HEK293 (cell line): ENCODE data around the gene WNT11.

ENCODE experiments used
- CTCF ChIA-PET: fragments of 350-600 bp; formaldehyde crosslinking; extraction: SDS; loops from one replicate; lab custom pipeline; 2021; ENCODE audit warnings: antibody characterized with exemption; lab: Yijun Ruan, JAX
- POLR2A ChIA-PET: fragments of 300-600 bp; formaldehyde crosslinking; extraction: SDS; loops from one replicate; lab custom pipeline; 2020; ENCODE audit warnings: antibody characterized with exemption, inconsistent platforms; lab: Yijun Ruan, JAX
- H3K27ac ChIP-seq: fragments of 200-500 bp; sonication (Bioruptor generic); 2 replicates; pipeline ENCODE4 v1.5.1; 2014; ENCODE audit warnings: low read depth, low read length, control low read depth, inconsistent platforms; ENCODE audit errors: extremely low read depth
- H3K36me3 ChIP-seq, 2 experiments: fragments of 200-500 bp in 1 of 2; sonication (Bioruptor generic) in 1 of 2; 1 replicate in 1 of 2; 2 replicates in 1 of 2; pipeline ENCODE4 v1.5.1; 2014 to 2017; ENCODE audit warnings: inconsistent platforms in 2 of 2, low read length in 2 of 2; ENCODE audit not compliant: control insufficient read depth in 2 of 2, insufficient read depth in 1 of 2
- H3K4me1 ChIP-seq: fragments of 200-500 bp; sonication (Bioruptor generic); 2 replicates; pipeline ENCODE4 v1.5.1; 2014; ENCODE audit warnings: mild to moderate bottlenecking, low read length, inconsistent platforms; ENCODE audit not compliant: control insufficient read depth, insufficient read depth
- H3K4me3 ChIP-seq: 2 replicates; pipeline ENCODE4 v1.5.1; 2011; ENCODE audit warnings: low read depth, mild to moderate bottlenecking, control low read depth, low read length, moderate library complexity
- H3K9me3 ChIP-seq: fragments of 200-500 bp; sonication (Bioruptor generic); 2 replicates; pipeline ENCODE4 v1.5.1; 2014; ENCODE audit warnings: low read depth, low read length, inconsistent platforms; ENCODE audit not compliant: control insufficient read depth, insufficient read depth
- GLIS1 ChIP-seq: fragments of 450-650 bp; formaldehyde crosslinking; IDR thresholded peaks from 2 replicates; pipeline ENCODE4 v1.5.1; 2016; ENCODE audit warnings: missing biosample characterization, missing genetic modification characterization
- ZFHX2 ChIP-seq: fragments of 450-650 bp; formaldehyde crosslinking; conservative IDR thresholded peaks from 2 replicates; pipeline ENCODE4 v1.5.1; 2016; ENCODE audit warnings: missing biosample characterization, missing genetic modification characterization
- ZNF302 ChIP-seq: fragments of 450-650 bp; formaldehyde crosslinking; IDR thresholded peaks from 2 replicates; pipeline ENCODE4 v1.5.1; 2016; ENCODE audit warnings: missing biosample characterization, missing genetic modification characterization, low read depth
- ZNF350 ChIP-seq: fragments of 450-650 bp; formaldehyde crosslinking; IDR thresholded peaks from 2 replicates; pipeline ENCODE4 v1.5.0; 2017; ENCODE audit warnings: missing biosample characterization, mild to moderate bottlenecking, missing genetic modification characterization
- ZNF404 ChIP-seq: fragments of 450-650 bp; formaldehyde crosslinking; IDR thresholded peaks from 2 replicates; pipeline ENCODE4 v1.5.1; 2017; ENCODE audit warnings: missing biosample characterization, missing genetic modification characterization
- ZNF416 ChIP-seq: fragments of 450-650 bp; formaldehyde crosslinking; IDR thresholded peaks from 2 replicates; pipeline ENCODE4 v1.5.1; 2016; ENCODE audit warnings: missing biosample characterization, missing genetic modification characterization
- ZNF48 ChIP-seq: fragments of 450-650 bp; formaldehyde crosslinking; IDR thresholded peaks from 2 replicates; pipeline ENCODE4 v1.5.1; 2016; ENCODE audit warnings: missing biosample characterization, missing genetic modification characterization
- ZNF585B ChIP-seq: fragments of 450-650 bp; formaldehyde crosslinking; IDR thresholded peaks from 2 replicates; pipeline ENCODE4 v1.5.1; 2016; ENCODE audit warnings: missing biosample characterization, missing genetic modification characterization
- ZNF610 ChIP-seq: fragments of 450-650 bp; formaldehyde crosslinking; IDR thresholded peaks from 2 replicates; pipeline ENCODE4 v1.5.1; 2016; ENCODE audit warnings: missing biosample characterization, missing genetic modification characterization, borderline replicate concordance
- ZNF624 ChIP-seq: fragments of 450-650 bp; formaldehyde crosslinking; IDR thresholded peaks from 2 replicates; pipeline ENCODE4 v1.5.1; 2017; ENCODE audit warnings: missing biosample characterization, missing genetic modification characterization
- ZNF658 ChIP-seq: fragments of 450-650 bp; formaldehyde crosslinking; IDR thresholded peaks from 2 replicates; pipeline ENCODE4; 2016; ENCODE audit warnings: missing biosample characterization, missing genetic modification characterization
- ZNF701 ChIP-seq: fragments of 450-650 bp; formaldehyde crosslinking; IDR thresholded peaks from 2 replicates; pipeline ENCODE4 v1.5.1; 2016; ENCODE audit warnings: missing biosample characterization, missing genetic modification characterization
- ZNF776 ChIP-seq: fragments of 450-650 bp; formaldehyde crosslinking; IDR thresholded peaks from 2 replicates; pipeline ENCODE4 v1.5.0; 2017; ENCODE audit warnings: missing biosample characterization, missing genetic modification characterization, borderline replicate concordance
- ZNF785 ChIP-seq: fragments of 450-650 bp; formaldehyde crosslinking; IDR thresholded peaks from 2 replicates; pipeline ENCODE4 v1.5.1; 2016; ENCODE audit warnings: missing biosample characterization, missing genetic modification characterization
- ZSCAN30 ChIP-seq: fragments of 450-650 bp; IDR thresholded peaks from 2 replicates; pipeline ENCODE4 v1.5.1; 2018; ENCODE audit warnings: missing biosample characterization, mild to moderate bottlenecking, missing genetic modification characterization, moderate library complexity
- TF ChIP-seq, protein P1 (sequence below): fragments of 450-650 bp; formaldehyde crosslinking; IDR thresholded peaks from 2 replicates; pipeline ENCODE4 v1.5.1; 2016; ENCODE audit warnings: missing biosample characterization, missing genetic modification characterization, borderline replicate concordance
- TF ChIP-seq, protein P2 (sequence below): fragments of 450-650 bp; formaldehyde crosslinking; IDR thresholded peaks from 2 replicates; pipeline ENCODE4 v1.5.1; 2016; ENCODE audit warnings: missing biosample characterization, missing genetic modification characterization
- TF ChIP-seq, protein P3 (sequence below): fragments of 450-650 bp; formaldehyde crosslinking; IDR thresholded peaks from 2 replicates; pipeline ENCODE4 v1.5.1; 2016; ENCODE audit warnings: missing biosample characterization, missing genetic modification characterization

WNT11 gene

DNA sequence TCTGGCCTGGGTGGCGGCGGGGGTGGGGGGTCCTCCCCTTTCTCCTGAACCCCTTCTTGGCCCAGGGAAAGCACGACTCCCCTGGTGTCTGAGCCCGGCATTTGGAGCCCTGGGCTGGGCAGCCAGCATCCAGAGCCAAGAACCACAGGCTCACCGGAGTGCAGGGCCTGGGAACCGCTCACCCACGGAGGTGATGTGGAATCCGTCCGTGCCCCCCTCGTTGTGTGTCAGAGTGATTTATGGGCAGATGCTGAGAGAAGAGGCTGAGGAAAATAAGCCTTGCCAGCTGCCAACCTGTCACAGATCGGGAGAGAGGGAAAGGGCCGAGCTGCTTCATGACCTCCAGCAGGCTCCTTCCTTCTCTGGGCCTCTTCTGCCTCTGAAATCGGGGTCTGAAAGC is 33.7 kb downstream of the WNT11 start:
- Histone ChIP-seq H3K4me3 (no peak overlapping the region), H3K9me3 (no peaks in the 10 kb centered on the region), H3K4me1 (no peaks in the 10 kb centered on the region), H3K27ac (no peak overlapping the region), H3K36me3 (no peaks in the 10 kb centered on the region)
- no peak for TF ChIP-seq ZSCAN30 (tag by site-specific recombination)
- no peak for TF ChIP-seq ZNF416 (tag by site-specific recombination)
- TF ChIP-seq, protein P1, sequence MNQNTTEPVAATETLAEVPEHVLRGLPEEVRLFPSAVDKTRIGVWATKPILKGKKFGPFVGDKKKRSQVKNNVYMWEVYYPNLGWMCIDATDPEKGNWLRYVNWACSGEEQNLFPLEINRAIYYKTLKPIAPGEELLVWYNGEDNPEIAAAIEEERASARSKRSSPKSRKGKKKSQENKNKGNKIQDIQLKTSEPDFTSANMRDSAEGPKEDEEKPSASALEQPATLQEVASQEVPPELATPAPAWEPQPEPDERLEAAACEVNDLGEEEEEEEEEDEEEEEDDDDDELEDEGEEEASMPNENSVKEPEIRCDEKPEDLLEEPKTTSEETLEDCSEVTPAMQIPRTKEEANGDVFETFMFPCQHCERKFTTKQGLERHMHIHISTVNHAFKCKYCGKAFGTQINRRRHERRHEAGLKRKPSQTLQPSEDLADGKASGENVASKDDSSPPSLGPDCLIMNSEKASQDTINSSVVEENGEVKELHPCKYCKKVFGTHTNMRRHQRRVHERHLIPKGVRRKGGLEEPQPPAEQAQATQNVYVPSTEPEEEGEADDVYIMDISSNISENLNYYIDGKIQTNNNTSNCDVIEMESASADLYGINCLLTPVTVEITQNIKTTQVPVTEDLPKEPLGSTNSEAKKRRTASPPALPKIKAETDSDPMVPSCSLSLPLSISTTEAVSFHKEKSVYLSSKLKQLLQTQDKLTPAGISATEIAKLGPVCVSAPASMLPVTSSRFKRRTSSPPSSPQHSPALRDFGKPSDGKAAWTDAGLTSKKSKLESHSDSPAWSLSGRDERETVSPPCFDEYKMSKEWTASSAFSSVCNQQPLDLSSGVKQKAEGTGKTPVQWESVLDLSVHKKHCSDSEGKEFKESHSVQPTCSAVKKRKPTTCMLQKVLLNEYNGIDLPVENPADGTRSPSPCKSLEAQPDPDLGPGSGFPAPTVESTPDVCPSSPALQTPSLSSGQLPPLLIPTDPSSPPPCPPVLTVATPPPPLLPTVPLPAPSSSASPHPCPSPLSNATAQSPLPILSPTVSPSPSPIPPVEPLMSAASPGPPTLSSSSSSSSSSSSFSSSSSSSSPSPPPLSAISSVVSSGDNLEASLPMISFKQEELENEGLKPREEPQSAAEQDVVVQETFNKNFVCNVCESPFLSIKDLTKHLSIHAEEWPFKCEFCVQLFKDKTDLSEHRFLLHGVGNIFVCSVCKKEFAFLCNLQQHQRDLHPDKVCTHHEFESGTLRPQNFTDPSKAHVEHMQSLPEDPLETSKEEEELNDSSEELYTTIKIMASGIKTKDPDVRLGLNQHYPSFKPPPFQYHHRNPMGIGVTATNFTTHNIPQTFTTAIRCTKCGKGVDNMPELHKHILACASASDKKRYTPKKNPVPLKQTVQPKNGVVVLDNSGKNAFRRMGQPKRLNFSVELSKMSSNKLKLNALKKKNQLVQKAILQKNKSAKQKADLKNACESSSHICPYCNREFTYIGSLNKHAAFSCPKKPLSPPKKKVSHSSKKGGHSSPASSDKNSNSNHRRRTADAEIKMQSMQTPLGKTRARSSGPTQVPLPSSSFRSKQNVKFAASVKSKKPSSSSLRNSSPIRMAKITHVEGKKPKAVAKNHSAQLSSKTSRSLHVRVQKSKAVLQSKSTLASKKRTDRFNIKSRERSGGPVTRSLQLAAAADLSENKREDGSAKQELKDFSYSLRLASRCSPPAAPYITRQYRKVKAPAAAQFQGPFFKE (tag by site-specific recombination): no peak
- no peak for TF ChIP-seq ZNF610
- no peak for TF ChIP-seq ZNF624 (tag by site-specific recombination)
- TF ChIP-seq ZNF701 (tag by site-specific recombination): no peak
- no peak for TF ChIP-seq ZNF776 (tag by site-specific recombination)
- TF ChIP-seq ZNF658: no peak
- TF ChIP-seq ZNF302 (tag by site-specific recombination): no peak
- POLR2A ChIA-PET: no interaction called here
- CTCF ChIA-PET: no interaction called here

DNA sequence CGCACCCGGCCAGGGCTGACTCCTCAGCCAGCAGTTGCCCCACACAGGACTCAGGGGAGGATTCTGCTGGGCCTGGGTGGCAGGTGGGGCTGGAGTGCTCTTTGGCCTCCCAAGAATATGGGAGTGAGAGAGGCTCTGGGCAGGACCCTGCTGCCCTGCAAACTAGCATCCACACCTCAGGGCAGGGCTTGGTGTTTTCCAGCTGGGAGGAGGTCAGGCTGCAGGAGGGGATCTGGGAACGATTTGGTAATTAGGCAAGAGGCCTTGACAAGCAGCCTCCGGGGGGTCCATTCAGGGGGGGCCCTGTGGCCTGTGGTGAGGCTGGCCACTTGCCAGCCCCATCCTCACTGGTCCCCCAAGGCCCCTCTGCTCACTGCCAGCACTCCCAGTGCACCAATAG is 35.8 kb downstream of the WNT11 start:
- CTCF ChIA-PET: interaction anchor here (0.6 kb wide), 1 partner anchor 211 kb away, joined by 4 read pairs; no protein-coding TSS in a partner anchor
- Histone ChIP-seq H3K4me1 (no peaks in the 10 kb centered on the region), H3K36me3 (no peaks in the 10 kb centered on the region), H3K27ac (no peak overlapping the region), H3K9me3 (no peaks in the 10 kb centered on the region)
- POLR2A ChIA-PET: no interaction called here
- TF ChIP-seq, protein P2, sequence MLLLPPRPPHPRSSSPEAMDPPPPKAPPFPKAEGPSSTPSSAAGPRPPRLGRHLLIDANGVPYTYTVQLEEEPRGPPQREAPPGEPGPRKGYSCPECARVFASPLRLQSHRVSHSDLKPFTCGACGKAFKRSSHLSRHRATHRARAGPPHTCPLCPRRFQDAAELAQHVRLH (tag by site-specific recombination): no peak
- TF ChIP-seq, protein P3, sequence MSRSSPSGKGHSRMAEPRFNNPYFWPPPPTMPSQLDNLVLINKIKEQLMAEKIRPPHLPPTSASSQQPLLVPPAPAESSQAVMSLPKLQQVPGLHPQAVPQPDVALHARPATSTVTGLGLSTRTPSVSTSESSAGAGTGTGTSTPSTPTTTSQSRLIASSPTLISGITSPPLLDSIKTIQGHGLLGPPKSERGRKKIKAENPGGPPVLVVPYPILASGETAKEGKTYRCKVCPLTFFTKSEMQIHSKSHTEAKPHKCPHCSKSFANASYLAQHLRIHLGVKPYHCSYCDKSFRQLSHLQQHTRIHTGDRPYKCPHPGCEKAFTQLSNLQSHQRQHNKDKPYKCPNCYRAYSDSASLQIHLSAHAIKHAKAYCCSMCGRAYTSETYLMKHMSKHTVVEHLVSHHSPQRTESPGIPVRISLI (tag by site-specific recombination): no peak
- TF ChIP-seq GLIS1 (tag by site-specific recombination): peak; percentile 91
- no peak for TF ChIP-seq ZNF404
- no peak for TF ChIP-seq ZNF585B (tag by site-specific recombination)
- TF ChIP-seq ZNF48 (tag by site-specific recombination): no peak
- TF ChIP-seq ZNF350 (tag by site-specific recombination): no peak
- TF ChIP-seq, all 188 proteins: peak for 1
- no peak overlapping the region for H3K4me3 ChIP-seq

DNA sequence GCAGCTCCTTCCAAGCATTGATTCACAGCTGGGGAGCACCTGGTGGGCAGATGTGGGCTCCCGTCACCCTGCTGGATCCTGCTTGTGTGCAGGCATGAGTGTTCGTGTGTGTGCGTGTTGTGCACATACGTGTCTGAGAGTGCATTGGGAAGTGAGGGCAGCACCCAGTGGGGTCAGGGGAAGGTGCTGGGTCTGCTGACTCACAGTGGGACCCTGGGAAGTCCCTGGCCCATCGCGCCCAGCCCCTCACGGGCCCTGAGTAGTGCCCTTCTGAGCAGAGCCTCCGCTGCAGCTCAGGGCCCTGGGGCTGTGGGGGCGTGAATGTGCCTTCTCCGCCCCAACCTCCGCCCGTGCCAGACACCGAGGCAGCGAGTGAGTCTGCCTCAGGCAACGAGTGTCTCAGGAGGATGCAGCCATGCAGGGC is 36.8 kb downstream of the WNT11 start:
- ChIA-PET POLR2A (no interaction called here), CTCF (no interaction called here)
- H3K9me3 ChIP-seq: no peaks in the 10 kb centered on the region
- TF ChIP-seq ZFHX2 (peak; percentile 50), ZNF785 (tag by site-specific recombination) (no peak)
- H3K27ac ChIP-seq: no peak overlapping the region
- no peaks in the 10 kb centered on the region for H3K36me3 ChIP-seq
- H3K4me1 ChIP-seq: no peaks in the 10 kb centered on the region
- H3K4me3 ChIP-seq: no peak overlapping the region
